ENCODE data around the gene CERS5.
A peak's percentile ranks its signal among the peaks of the same experiment; 100 is the strongest.
"Not testable (repeated sequence)": the region's sequence is repeated elsewhere in the genome, so short reads cannot be mapped to it uniquely, and the experiment has no call there.

Gene CERS5

DNA sequence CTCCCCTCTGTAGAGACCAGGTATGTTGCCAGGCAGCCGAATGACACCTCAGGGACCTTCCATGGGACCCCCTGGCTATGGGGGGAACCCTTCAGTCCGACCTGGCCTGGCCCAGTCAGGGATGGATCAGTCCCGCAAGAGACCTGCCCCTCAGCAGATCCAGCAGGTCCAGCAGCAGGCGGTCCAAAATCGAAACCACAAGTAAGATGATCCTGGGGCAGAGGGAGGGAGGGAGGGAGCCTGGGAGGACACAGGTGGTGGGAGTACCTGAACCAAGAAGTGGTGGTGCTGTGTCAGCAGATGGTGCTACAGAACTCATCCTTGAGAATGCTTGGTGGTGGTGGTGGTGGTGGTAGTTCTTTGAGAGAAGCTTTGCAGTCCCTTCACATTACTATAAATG lies 81.0 kb downstream of the CERS5 start:
- peak overlapping the region in 4 of 5 donors; percentile 65 to 85 (median 81) for H3K9ac ChIP-seq (ENCODE audit: low read length in 5 of 5)
- no peaks in the 10 kb centered on the region for H3K27me3 ChIP-seq (ENCODE audit: control insufficient read depth in 5 of 5, insufficient read depth in 4 of 5, low read length in 5 of 5)
- peaks cover 4 to 31% (median 20%) of the 10 kb centered on the region in 5 donors for H3K4me1 ChIP-seq (ENCODE audit: control insufficient read depth in 5 of 5, insufficient read depth in 5 of 5, low read length in 5 of 5)
- H3K27ac ChIP-seq (ENCODE audit: low read depth, low read length): peak overlapping the region; percentile 94
- peaks cover 20 to 47% (median 40%) of the 10 kb centered on the region in 5 donors for H3K36me3 ChIP-seq (ENCODE audit: control insufficient read depth in 5 of 5, insufficient read depth in 5 of 5, low read length in 5 of 5)
- H3K9me3 ChIP-seq (ENCODE audit: control insufficient read depth in 5 of 5, low read length in 5 of 5): no peaks in the 10 kb centered on the region
- H3K4me3 ChIP-seq (ENCODE audit: low read depth in 1 of 5, low read length in 5 of 5): peak overlapping the region in 4 of 5 donors; percentile 64 to 97 (median 80)

- H3K9me3 ChIP-seq (ENCODE audit: control insufficient read depth in 5 of 5, low read length in 5 of 5): no peaks in the 10 kb centered on the region
- H3K4me1 ChIP-seq (ENCODE audit: control insufficient read depth in 5 of 5, insufficient read depth in 5 of 5, low read length in 5 of 5): peaks cover 4 to 31% (median 22%) of the 10 kb centered on the region in 5 donors
- H3K27me3 ChIP-seq (ENCODE audit: control insufficient read depth in 5 of 5, insufficient read depth in 4 of 5, low read length in 5 of 5): peaks cover 0 to under 1% (median 0%) of the 10 kb centered on the region in 5 donors
- peak overlapping the region; percentile 64 to 97 (median 86) for H3K4me3 ChIP-seq (ENCODE audit: low read depth in 1 of 5, low read length in 5 of 5)
- H3K9ac ChIP-seq (ENCODE audit: low read length in 5 of 5): peak overlapping the region; percentile 65 to 85 (median 78)
- H3K36me3 ChIP-seq (ENCODE audit: control insufficient read depth in 5 of 5, insufficient read depth in 5 of 5, low read length in 5 of 5): peaks cover 20 to 43% (median 38%) of the 10 kb centered on the region in 5 donors
- H3K27ac ChIP-seq (ENCODE audit: low read depth, low read length): peak overlapping the region; percentile 94
These were observed 81.5 kb downstream of the CERS5 start for GRCh38 chr12:50085615-50086072.

DNA sequence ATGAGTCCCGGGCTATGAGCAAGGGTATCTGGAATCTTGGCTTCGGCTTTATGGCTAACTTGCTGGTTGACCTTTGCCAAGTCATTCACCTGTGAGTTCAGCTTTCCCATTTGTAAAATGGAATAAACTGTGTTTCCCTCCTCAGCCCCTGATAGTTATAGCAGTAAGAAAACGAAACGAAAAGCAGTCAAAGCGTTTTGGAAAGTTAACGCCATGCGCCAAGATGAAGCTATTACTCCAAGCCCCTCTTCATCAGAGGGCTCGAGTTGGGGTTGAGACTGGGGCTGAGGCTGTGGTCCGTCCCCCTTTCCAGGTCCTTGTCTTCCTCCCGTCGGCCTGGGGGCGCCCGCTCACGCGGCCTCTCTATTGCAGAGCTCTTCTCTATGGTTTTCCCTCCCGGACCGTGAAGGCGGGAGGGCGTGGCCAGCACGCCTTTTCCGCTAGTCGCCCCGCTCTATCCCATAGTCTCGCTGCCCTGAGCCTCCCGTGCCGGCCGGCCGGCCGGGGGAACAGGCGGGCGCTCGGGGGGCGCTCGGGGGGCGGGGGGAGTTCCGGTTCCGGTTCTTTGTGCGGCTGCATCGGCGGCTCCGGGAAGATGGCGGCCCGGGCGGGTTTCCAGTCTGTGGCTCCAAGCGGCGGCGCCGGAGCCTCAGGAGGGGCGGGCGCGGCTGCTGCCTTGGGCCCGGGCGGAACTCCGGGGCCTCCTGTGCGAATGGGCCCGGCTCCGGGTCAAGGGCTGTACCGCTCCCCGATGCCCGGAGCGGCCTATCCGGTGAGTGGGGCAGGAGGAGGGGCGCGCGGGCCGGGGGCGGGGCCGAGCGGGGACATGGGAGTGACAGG lies 82.2 kb downstream of the CERS5 start, which contains the start of gene SMARCD1:
TSS of gene SMARCD1 (plus strand) at position 568 of the 840 bp plus-strand sequence. CDS start at position 596, 28 bp downstream.
- Histone ChIP-seq H3K36me3 (ENCODE audit: control insufficient read depth in 5 of 5, insufficient read depth in 5 of 5, low read length in 5 of 5) (peaks cover 18 to 37% (median 32%) of the 10 kb centered on the region in 5 donors), H3K4me3 (ENCODE audit: low read depth in 1 of 5, low read length in 5 of 5) (peak within 1 kb of the TSS; percentile 73 to 97 (median 87)), H3K9ac (ENCODE audit: low read length in 5 of 5) (peak within 1 kb of the TSS; percentile 73 to 92 (median 85)), H3K27ac (ENCODE audit: low read depth, low read length) (peak within 1 kb of the TSS; percentile 94), H3K9me3 (ENCODE audit: control insufficient read depth in 5 of 5, low read length in 5 of 5) (no peaks in the 10 kb centered on the region), H3K4me1 (ENCODE audit: control insufficient read depth in 5 of 5, insufficient read depth in 5 of 5, low read length in 5 of 5) (peaks cover 4 to 31% (median 22%) of the 10 kb centered on the region in 5 donors), H3K27me3 (ENCODE audit: control insufficient read depth in 5 of 5, insufficient read depth in 4 of 5, low read length in 5 of 5) (peaks cover 0 to 3% (median 0%) of the 10 kb centered on the region in 5 donors)

GRCh38 chr12:50084409-50084774 lies 82.8 kb downstream of the CERS5 start:
- Histone ChIP-seq H3K36me3 (ENCODE audit: control insufficient read depth in 5 of 5, insufficient read depth in 5 of 5, low read length in 5 of 5) (peaks cover 14 to 31% (median 26%) of the 10 kb centered on the region in 5 donors), H3K9ac (ENCODE audit: low read length in 5 of 5) (peak overlapping the region; percentile 68 to 92 (median 85)), H3K4me3 (ENCODE audit: low read depth in 1 of 5, low read length in 5 of 5) (peak overlapping the region; percentile 73 to 97 (median 87)), H3K27ac (ENCODE audit: low read depth, low read length) (peak overlapping the region; percentile 94), H3K4me1 (ENCODE audit: control insufficient read depth in 5 of 5, insufficient read depth in 5 of 5, low read length in 5 of 5) (peaks cover 4 to 31% (median 22%) of the 10 kb centered on the region in 5 donors)
- H3K9me3 ChIP-seq (ENCODE audit: control insufficient read depth in 5 of 5, low read length in 5 of 5); H3K27me3 ChIP-seq (ENCODE audit: control insufficient read depth in 5 of 5, insufficient read depth in 4 of 5, low read length in 5 of 5): not testable (repeated sequence)

DNA sequence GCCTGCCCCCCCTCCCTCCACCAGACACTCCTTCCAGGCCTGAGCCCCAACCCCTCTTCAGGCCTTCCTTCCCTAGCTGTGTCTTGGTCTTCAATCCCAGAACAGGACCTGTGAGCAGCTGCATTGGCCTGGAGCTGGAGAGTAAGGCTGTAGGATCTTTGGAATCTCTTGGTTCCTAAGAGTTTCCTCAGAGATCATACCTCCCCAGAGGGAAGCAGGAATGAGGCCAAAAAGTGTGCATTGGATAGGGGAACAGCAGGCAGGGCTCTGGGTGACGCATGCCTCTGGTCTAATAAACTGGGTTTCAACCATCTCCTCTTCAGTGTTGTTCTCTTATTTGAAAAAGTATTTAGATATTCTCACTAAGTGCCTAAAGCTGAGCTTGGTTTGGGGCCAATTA lies 83.9 kb downstream of the CERS5 start:
- Histone ChIP-seq H3K9ac (ENCODE audit: low read length in 5 of 5) (peak overlapping the region in 2 of 5 donors; percentile 27 to 39), H3K4me1 (ENCODE audit: control insufficient read depth in 5 of 5, insufficient read depth in 5 of 5, low read length in 5 of 5) (peaks cover 4 to 31% (median 22%) of the 10 kb centered on the region in 5 donors), H3K27ac (ENCODE audit: low read depth, low read length) (peak overlapping the region; percentile 24)

GRCh38 chr12:50082644-50083043 lies 84.5 kb downstream of the CERS5 start:
- H3K4me3 ChIP-seq (ENCODE audit: low read depth in 1 of 5, low read length in 5 of 5): no peak overlapping the region
- H3K9ac ChIP-seq (ENCODE audit: low read length in 5 of 5): peak overlapping the region in 1 of 5 donors; percentile 5
- no peak overlapping the region for H3K27ac ChIP-seq (ENCODE audit: low read depth, low read length)
- H3K9me3 ChIP-seq (ENCODE audit: control insufficient read depth in 5 of 5, low read length in 5 of 5): no peaks in the 10 kb centered on the region
- peaks cover 4 to 29% (median 22%) of the 10 kb centered on the region in 5 donors for H3K4me1 ChIP-seq (ENCODE audit: control insufficient read depth in 5 of 5, insufficient read depth in 5 of 5, low read length in 5 of 5)
- H3K36me3 ChIP-seq (ENCODE audit: control insufficient read depth in 5 of 5, insufficient read depth in 5 of 5, low read length in 5 of 5): peaks cover 6 to 13% (median 11%) of the 10 kb centered on the region in 5 donors
- peaks cover 0 to 3% (median 0%) of the 10 kb centered on the region in 5 donors for H3K27me3 ChIP-seq (ENCODE audit: control insufficient read depth in 5 of 5, insufficient read depth in 4 of 5, low read length in 5 of 5)

More for the DNA sequence above, 83.9 kb downstream of the CERS5 start:
- Histone ChIP-seq H3K27me3 (ENCODE audit: control insufficient read depth in 5 of 5, insufficient read depth in 4 of 5, low read length in 5 of 5) (peaks cover 0 to 3% (median 0%) of the 10 kb centered on the region in 5 donors), H3K4me3 (ENCODE audit: low read depth in 1 of 5, low read length in 5 of 5) (no peak overlapping the region), H3K9me3 (ENCODE audit: control insufficient read depth in 5 of 5, low read length in 5 of 5) (no peaks in the 10 kb centered on the region), H3K36me3 (ENCODE audit: control insufficient read depth in 5 of 5, insufficient read depth in 5 of 5, low read length in 5 of 5) (peaks cover 6 to 20% (median 16%) of the 10 kb centered on the region in 5 donors)

DNA sequence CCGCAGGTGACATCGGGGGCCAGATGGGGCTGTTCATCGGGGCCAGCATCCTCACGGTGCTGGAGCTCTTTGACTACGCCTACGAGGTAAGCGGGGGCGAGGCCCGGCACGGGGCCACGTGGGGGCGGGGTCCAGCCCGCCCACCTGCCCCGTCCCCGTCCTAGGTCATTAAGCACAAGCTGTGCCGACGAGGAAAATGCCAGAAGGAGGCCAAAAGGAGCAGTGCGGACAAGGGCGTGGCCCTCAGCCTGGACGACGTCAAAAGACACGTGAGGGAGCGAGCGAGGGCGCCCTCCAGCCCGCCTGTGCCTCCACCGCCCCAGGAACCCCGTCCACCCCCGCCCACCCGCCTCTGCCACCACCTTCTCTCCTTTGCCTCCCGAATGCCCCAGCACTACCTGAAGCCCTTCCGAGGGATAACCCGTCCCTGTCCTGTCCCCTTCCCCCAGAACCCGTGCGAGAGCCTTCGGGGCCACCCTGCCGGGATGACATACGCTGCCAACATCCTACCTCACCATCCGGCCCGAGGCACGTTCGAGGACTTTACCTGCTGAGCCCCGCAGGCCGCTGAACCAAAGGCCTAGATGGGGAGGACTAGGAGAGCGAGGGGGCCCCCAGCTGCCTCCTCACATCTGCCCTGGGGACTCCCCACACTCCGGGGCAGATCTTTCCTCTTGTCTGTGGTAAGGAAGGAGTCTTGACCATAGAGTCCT lies 85.9 kb downstream of the CERS5 start:
- Histone ChIP-seq H3K27ac (ENCODE audit: low read depth, low read length) (no peak overlapping the region), H3K9me3 (ENCODE audit: control insufficient read depth in 5 of 5, low read length in 5 of 5) (no peaks in the 10 kb centered on the region), H3K4me1 (ENCODE audit: control insufficient read depth in 5 of 5, insufficient read depth in 5 of 5, low read length in 5 of 5) (peaks cover 4 to 29% (median 22%) of the 10 kb centered on the region in 5 donors), H3K4me3 (ENCODE audit: low read depth in 1 of 5, low read length in 5 of 5) (no peak overlapping the region), H3K36me3 (ENCODE audit: control insufficient read depth in 5 of 5, insufficient read depth in 5 of 5, low read length in 5 of 5) (no peaks in the 10 kb centered on the region), H3K9ac (ENCODE audit: low read length in 5 of 5) (no peak overlapping the region), H3K27me3 (ENCODE audit: control insufficient read depth in 5 of 5, insufficient read depth in 4 of 5, low read length in 5 of 5) (peaks cover 0 to 3% (median 2%) of the 10 kb centered on the region in 5 donors)

DNA sequence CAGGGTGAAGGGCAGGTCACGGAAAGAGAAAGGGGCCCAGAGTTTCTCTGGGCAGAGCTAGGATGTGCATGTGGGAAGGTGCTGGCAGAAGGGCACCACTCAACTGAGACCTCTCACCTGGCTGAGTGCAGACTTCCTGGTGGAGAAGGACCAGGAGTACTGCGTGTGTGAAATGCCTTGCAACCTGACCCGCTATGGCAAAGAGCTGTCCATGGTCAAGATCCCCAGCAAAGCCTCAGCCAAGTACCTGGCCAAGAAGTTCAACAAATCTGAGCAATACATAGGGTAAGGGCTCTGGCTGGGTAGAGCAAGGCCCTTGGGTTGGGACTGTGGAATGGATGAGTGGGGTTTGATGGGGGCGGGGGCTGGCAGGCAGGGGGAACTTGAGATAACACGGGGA lies 87.4 kb downstream of the CERS5 start:
- Histone ChIP-seq H3K4me3 (ENCODE audit: low read depth in 1 of 5, low read length in 5 of 5) (no peak overlapping the region), H3K9me3 (ENCODE audit: control insufficient read depth in 5 of 5, low read length in 5 of 5) (no peaks in the 10 kb centered on the region), H3K9ac (ENCODE audit: low read length in 5 of 5) (no peak overlapping the region), H3K4me1 (ENCODE audit: control insufficient read depth in 5 of 5, insufficient read depth in 5 of 5, low read length in 5 of 5) (peaks cover 6 to 24% (median 19%) of the 10 kb centered on the region in 5 donors), H3K27ac (ENCODE audit: low read depth, low read length) (no peak overlapping the region), H3K27me3 (ENCODE audit: control insufficient read depth in 5 of 5, insufficient read depth in 4 of 5, low read length in 5 of 5) (peaks cover 0 to 3% (median 2%) of the 10 kb centered on the region in 5 donors), H3K36me3 (ENCODE audit: control insufficient read depth in 5 of 5, insufficient read depth in 5 of 5, low read length in 5 of 5) (no peaks in the 10 kb centered on the region)

All from subcutaneous abdominal adipose tissue (tissue), 5 donors.